OCI-LY7 (cell line): ENCODE results near the gene MAP3K3. TPM values are rescaled to one million over a fixed set of nuclear protein-coding genes. Genes with fewer than 3 reads are reported as not detected.

Experiments
- BruUV-seq: library from RNA; stranded (reverse); fragments of 400-500 nt; replicated peaks from 2 replicates; lab custom pipeline; 2021; lab: Mats Ljungman, UMichigan
- CTCF ChIA-PET: fragments of 300-600 bp; sonication (Branson Sonifier 250); formaldehyde crosslinking; loops from one replicate; lab custom pipeline; 2022; ENCODE audit warnings: antibody characterized with exemption; ENCODE audit not compliant: unreplicated experiment; lab: Charles Lee
- POLR2A ChIA-PET: fragments of 300-600 bp; sonication (Branson Sonifier 250); formaldehyde crosslinking; loops from one replicate; lab custom pipeline; 2022; ENCODE audit warnings: antibody characterized with exemption; lab: Charles Lee
- DNase-seq: peaks from one replicate; pipeline ENCODE4 v3.0.0-alpha.2; 2015; ENCODE audit warnings: low spot score
- H2AFZ ChIP-seq: fragments of 200-600 bp; sonication (generic), shearing (Covaris generic); 2 replicates; pipeline ENCODE4 v1.6.1; 2014; ENCODE audit warnings: mild to moderate bottlenecking, antibody characterized with exemption, low read length, moderate library complexity
- H3K27ac ChIP-seq: fragments of 200-600 bp; sonication (generic); 2 replicates; pipeline ENCODE4 v1.5.1; 2014; ENCODE audit warnings: mixed run types, low read depth, mild to moderate bottlenecking, moderate library complexity, low read length, inconsistent platforms; ENCODE audit not compliant: poor library complexity, severe bottlenecking
- H3K36me3 ChIP-seq: fragments of 200-600 bp; sonication (generic); 2 replicates; pipeline ENCODE4 v1.6.1; 2014; ENCODE audit warnings: mild to moderate bottlenecking, antibody characterized with exemption, low read length, moderate library complexity, mixed read lengths; ENCODE audit not compliant: insufficient read depth
- H3K4me1 ChIP-seq: fragments of 200-600 bp; sonication (generic); 2 replicates; pipeline ENCODE4 v1.5.1; 2014; ENCODE audit warnings: mild to moderate bottlenecking, low read length; ENCODE audit not compliant: insufficient read depth, poor library complexity, severe bottlenecking
- H3K4me2 ChIP-seq: fragments of 200-600 bp; sonication (generic); 2 replicates; pipeline ENCODE4 v1.6.1; 2014; ENCODE audit warnings: mild to moderate bottlenecking, low read length
- H3K4me3 ChIP-seq: fragments of 200-600 bp; sonication (generic); 2 replicates; pipeline ENCODE4 v1.5.1; 2014; ENCODE audit warnings: mild to moderate bottlenecking, low read depth, low read length; ENCODE audit not compliant: poor library complexity, severe bottlenecking
- H3K79me2 ChIP-seq: fragments of 200-600 bp; sonication (generic); 2 replicates; pipeline ENCODE4 v1.6.1; 2016; ENCODE audit warnings: low read depth, mild to moderate bottlenecking, low read length, moderate library complexity, mixed read lengths; ENCODE audit not compliant: insufficient read depth
- H3K9me2 ChIP-seq: fragments of 200-600 bp; sonication (generic); 2 replicates; pipeline ENCODE4 v1.6.1; 2016; ENCODE audit warnings: mild to moderate bottlenecking, low read length, mixed read lengths; ENCODE audit not compliant: insufficient read depth
- H3K9me3 ChIP-seq: fragments of 200-600 bp; sonication (generic); 2 replicates; pipeline ENCODE4 v1.6.1; 2014; ENCODE audit warnings: mild to moderate bottlenecking, mixed run types, low read length, mixed read lengths
- H4K20me1 ChIP-seq: fragments of 200-600 bp; sonication (generic); 2 replicates; pipeline ENCODE4 v1.6.1; 2014; ENCODE audit warnings: mild to moderate bottlenecking, antibody characterized with exemption, low read length, moderate library complexity, mixed read lengths; ENCODE audit not compliant: insufficient read depth
- EZH2phosphoT487 ChIP-seq: fragments of 200-600 bp; sonication (generic); IDR thresholded peaks from 2 replicates; pipeline ENCODE4 v1.6.1; 2018; ENCODE audit warnings: low read depth, borderline replicate concordance, mild to moderate bottlenecking, mixed run types, antibody characterized with exemption, low read length, moderate library complexity, mixed read lengths
- intact Hi-C: fragments of 100-400 bp; cut with micrococcal nuclease; formaldehyde crosslinking; loops from one replicate; pipeline ENCODE4 v1.10.0; 2022; ENCODE audit not compliant: unreplicated experiment
- total RNA-seq, 2 experiments: library from RNA; depleted of rRNA in 1 of 2; stranded (reverse); fragments of >200 nt in 1 of 2; shearing (Covaris generic) in 1 of 2; gene quantifications; 2 replicates each; pipeline ENCODE4 v1.2.3, GENCODE V29; 2014 to 2022
- TF ChIP-seq, protein P1 (sequence below): fragments of 200-600 bp; sonication (generic); conservative IDR thresholded peaks from 2 replicates; pipeline ENCODE4 v1.5.1; 2014; ENCODE audit warnings: mild to moderate bottlenecking, antibody characterized with exemption, low read length, moderate library complexity, mixed read lengths

MAP3K3 gene
- total RNA-seq, 2 experiments from 2014 or later: 26.0 to 29.0 TPM

- DNase-seq: no peak
- H3K4me2 ChIP-seq: no peak overlapping the region
- intact Hi-C loops: no loop called here
- H3K27ac ChIP-seq: no peak overlapping the region
- no peaks in the 10 kb centered on the region for H3K9me2 ChIP-seq
- H3K4me1 ChIP-seq: peaks cover 18% of the 10 kb centered on the region
- H3K4me3 ChIP-seq: no peak overlapping the region
- peaks cover 12% of the 10 kb centered on the region for H3K36me3 ChIP-seq
- CTCF ChIA-PET: no interaction called here
- no peaks in the 10 kb centered on the region for H3K9me3 ChIP-seq
- H3K79me2 ChIP-seq: no peaks in the 10 kb centered on the region
- BruUV-seq: no TSS peak
- POLR2A ChIA-PET: no interaction called here
- no peaks in the 10 kb centered on the region for H4K20me1 ChIP-seq
- H2AFZ ChIP-seq: no peak overlapping the region
- TF ChIP-seq, protein P1, sequence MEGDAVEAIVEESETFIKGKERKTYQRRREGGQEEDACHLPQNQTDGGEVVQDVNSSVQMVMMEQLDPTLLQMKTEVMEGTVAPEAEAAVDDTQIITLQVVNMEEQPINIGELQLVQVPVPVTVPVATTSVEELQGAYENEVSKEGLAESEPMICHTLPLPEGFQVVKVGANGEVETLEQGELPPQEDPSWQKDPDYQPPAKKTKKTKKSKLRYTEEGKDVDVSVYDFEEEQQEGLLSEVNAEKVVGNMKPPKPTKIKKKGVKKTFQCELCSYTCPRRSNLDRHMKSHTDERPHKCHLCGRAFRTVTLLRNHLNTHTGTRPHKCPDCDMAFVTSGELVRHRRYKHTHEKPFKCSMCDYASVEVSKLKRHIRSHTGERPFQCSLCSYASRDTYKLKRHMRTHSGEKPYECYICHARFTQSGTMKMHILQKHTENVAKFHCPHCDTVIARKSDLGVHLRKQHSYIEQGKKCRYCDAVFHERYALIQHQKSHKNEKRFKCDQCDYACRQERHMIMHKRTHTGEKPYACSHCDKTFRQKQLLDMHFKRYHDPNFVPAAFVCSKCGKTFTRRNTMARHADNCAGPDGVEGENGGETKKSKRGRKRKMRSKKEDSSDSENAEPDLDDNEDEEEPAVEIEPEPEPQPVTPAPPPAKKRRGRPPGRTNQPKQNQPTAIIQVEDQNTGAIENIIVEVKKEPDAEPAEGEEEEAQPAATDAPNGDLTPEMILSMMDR: no peak
- no peak for TF ChIP-seq EZH2phosphoT487
These were observed 22.6 kb downstream of the MAP3K3 start for GRCh38 chr17:63644846-63645245.

- Histone ChIP-seq H2AFZ (no peak overlapping the region), H3K27ac (peak overlapping the region; percentile 11), H3K4me1 (peaks cover 18% of the 10 kb centered on the region), H3K36me3 (peaks cover 12% of the 10 kb centered on the region), H3K79me2 (no peaks in the 10 kb centered on the region), H3K9me3 (no peaks in the 10 kb centered on the region), H3K4me2 (peak overlapping the region; percentile 35), H3K4me3 (no peak overlapping the region), H4K20me1 (no peaks in the 10 kb centered on the region), H3K9me2 (no peaks in the 10 kb centered on the region)
- TF ChIP-seq, protein P1: no peak
- no peak for TF ChIP-seq EZH2phosphoT487
- POLR2A ChIA-PET: no interaction called here
- CTCF ChIA-PET: no interaction called here
- DNase-seq: no peak
- intact Hi-C loops: no loop called here
- no TSS peak for BruUV-seq
These were observed 23.7 kb downstream of the MAP3K3 start for GRCh38 chr17:63645775-63646487.

DNA sequence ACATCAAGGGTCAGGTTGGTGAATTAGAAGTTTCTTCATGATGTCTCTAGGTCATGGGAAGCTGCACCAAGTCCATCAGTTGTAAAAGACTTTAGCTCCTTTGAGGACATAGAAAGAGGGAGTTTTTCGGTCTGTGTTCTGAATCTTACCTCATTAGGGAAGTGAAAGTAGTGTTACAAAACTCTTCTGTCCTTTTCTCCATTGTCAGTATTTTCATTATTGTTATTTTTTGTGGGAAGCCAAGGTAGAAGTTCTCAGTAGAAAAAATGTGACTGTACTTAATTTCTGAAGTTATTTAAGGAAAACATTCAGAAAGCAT is 24.2 kb downstream of the MAP3K3 start:
- Histone ChIP-seq H3K9me3 (no peaks in the 10 kb centered on the region), H2AFZ (no peak overlapping the region), H3K9me2 (no peaks in the 10 kb centered on the region), H3K36me3 (peaks cover 12% of the 10 kb centered on the region), H3K4me1 (peaks cover 18% of the 10 kb centered on the region), H3K79me2 (no peaks in the 10 kb centered on the region), H3K4me3 (no peak overlapping the region), H3K27ac (peak overlapping the region; percentile 11), H3K4me2 (peak overlapping the region; percentile 35), H4K20me1 (no peaks in the 10 kb centered on the region)
- no TSS peak for BruUV-seq
- TF ChIP-seq EZH2phosphoT487: no peak
- TF ChIP-seq, protein P1: no peak
- peak; percentile 49 for DNase-seq
- POLR2A ChIA-PET: no interaction called here
- intact Hi-C loops: no loop called here
- CTCF ChIA-PET: no interaction called here
